DND-41 (cell line): ENCODE data around the gene PHLDB2.

Source experiments
- ATAC-seq: fragments of 200-7000 bp; cut with Tn5 transposase; 3 replicates; pipeline ENCODE4 v1.9.1; 2021; ENCODE audit warnings: low read depth; ENCODE audit not compliant: insufficient read depth
- DNase-seq: peaks from one replicate; pipeline ENCODE4 v3.0.0-alpha.2; 2020
- H2AFZ ChIP-seq: 2 replicates; pipeline ENCODE4 v1.6.0; 2012; ENCODE audit warnings: low read depth, low read length
- H3K27ac ChIP-seq: 2 replicates; pipeline ENCODE4 v1.5.1; 2012; ENCODE audit warnings: low read length, inconsistent platforms
- H3K27me3 ChIP-seq: fragments of 200-600 bp; sonication (generic); 2 replicates; pipeline ENCODE4 v1.6.0; 2012; ENCODE audit warnings: low read length, mild to moderate bottlenecking, inconsistent platforms; ENCODE audit not compliant: insufficient read depth, poor library complexity
- H3K36me3 ChIP-seq: 2 replicates; pipeline ENCODE4 v1.5.1; 2012; ENCODE audit warnings: low read length, inconsistent platforms; ENCODE audit not compliant: insufficient read depth
- H3K4me1 ChIP-seq: 2 replicates; pipeline ENCODE4 v1.5.1; 2012; ENCODE audit warnings: mild to moderate bottlenecking, low read length; ENCODE audit not compliant: insufficient read depth
- H3K4me2 ChIP-seq: 2 replicates; pipeline ENCODE4 v1.6.0; 2012; ENCODE audit warnings: mild to moderate bottlenecking, moderate library complexity, low read length, inconsistent platforms; ENCODE audit not compliant: insufficient read depth
- H3K4me3 ChIP-seq, 2 experiments: fragments of 200-600 bp in 1 of 2; shearing (Covaris generic) in 1 of 2; 2 replicates each; pipeline ENCODE4 v1.5.1; 2012 to 2016; ENCODE audit warnings: inconsistent platforms in 2 of 2, low read length in 2 of 2, mild to moderate bottlenecking in 2 of 2, low read depth in 1 of 2, moderate library complexity in 1 of 2
- H3K79me2 ChIP-seq: 2 replicates; pipeline ENCODE4 v1.6.0; 2012; ENCODE audit warnings: low read length, inconsistent platforms; ENCODE audit not compliant: insufficient read depth
- H3K9ac ChIP-seq: 2 replicates; pipeline ENCODE4 v1.6.0; 2012; ENCODE audit warnings: low read depth, mild to moderate bottlenecking, inconsistent platforms, low read length, moderate library complexity
- H3K9me3 ChIP-seq: 2 replicates; pipeline ENCODE4 v1.5.1; 2012; ENCODE audit warnings: low read length, moderate library complexity, mild to moderate bottlenecking, inconsistent platforms; ENCODE audit not compliant: insufficient read depth, severe bottlenecking
- H4K20me1 ChIP-seq: 2 replicates; pipeline ENCODE4 v1.6.0; 2012; ENCODE audit warnings: low read length; ENCODE audit not compliant: insufficient read depth
- EZH2 ChIP-seq: IDR thresholded peaks from 3 replicates; pipeline ENCODE4 v1.6.1; 2012; ENCODE audit warnings: borderline replicate concordance, low read depth, mild to moderate bottlenecking, moderate library complexity, low read length, inconsistent platforms; ENCODE audit not compliant: severe bottlenecking
- TF ChIP-seq, protein P1 (sequence below): IDR thresholded peaks from 2 replicates; pipeline ENCODE4 v1.5.1; 2012; ENCODE audit warnings: borderline replicate concordance, low read length, moderate library complexity, mild to moderate bottlenecking; ENCODE audit not compliant: poor library complexity, severe bottlenecking; ENCODE audit errors: extremely low read depth

The PHLDB2 gene

DNA sequence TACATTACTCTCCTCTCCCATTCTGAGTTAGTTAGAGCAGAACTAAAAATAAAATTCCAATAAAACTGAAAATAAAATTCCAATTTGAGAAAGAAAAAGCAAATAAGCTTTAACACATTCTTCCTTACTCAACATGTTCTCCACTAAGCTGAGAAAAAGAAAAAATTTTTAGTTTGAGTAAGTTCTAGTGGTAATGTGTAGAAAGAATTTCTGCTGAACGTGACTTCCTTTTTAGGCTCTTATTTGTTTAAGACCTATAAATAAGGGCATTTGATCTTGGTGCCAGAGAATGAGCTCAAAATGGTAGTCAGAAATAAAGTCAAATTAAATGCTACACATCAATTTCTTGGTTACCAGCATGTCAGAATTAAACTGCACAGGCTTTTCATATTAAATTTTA, 62.1 kb downstream of the PHLDB2 start:
- Histone ChIP-seq H3K27ac (no peak overlapping the region), H3K27me3 (no peaks in the 10 kb centered on the region), H3K36me3 (no peaks in the 10 kb centered on the region), H3K9ac (no peak overlapping the region), H2AFZ (no peak overlapping the region), H4K20me1 (no peaks in the 10 kb centered on the region), H3K4me3 (no peak overlapping the region), H3K9me3 (no peaks in the 10 kb centered on the region), H3K4me2 (no peak overlapping the region), H3K79me2 (no peaks in the 10 kb centered on the region), H3K4me1 (no peaks in the 10 kb centered on the region)
- TF ChIP-seq, protein P1, sequence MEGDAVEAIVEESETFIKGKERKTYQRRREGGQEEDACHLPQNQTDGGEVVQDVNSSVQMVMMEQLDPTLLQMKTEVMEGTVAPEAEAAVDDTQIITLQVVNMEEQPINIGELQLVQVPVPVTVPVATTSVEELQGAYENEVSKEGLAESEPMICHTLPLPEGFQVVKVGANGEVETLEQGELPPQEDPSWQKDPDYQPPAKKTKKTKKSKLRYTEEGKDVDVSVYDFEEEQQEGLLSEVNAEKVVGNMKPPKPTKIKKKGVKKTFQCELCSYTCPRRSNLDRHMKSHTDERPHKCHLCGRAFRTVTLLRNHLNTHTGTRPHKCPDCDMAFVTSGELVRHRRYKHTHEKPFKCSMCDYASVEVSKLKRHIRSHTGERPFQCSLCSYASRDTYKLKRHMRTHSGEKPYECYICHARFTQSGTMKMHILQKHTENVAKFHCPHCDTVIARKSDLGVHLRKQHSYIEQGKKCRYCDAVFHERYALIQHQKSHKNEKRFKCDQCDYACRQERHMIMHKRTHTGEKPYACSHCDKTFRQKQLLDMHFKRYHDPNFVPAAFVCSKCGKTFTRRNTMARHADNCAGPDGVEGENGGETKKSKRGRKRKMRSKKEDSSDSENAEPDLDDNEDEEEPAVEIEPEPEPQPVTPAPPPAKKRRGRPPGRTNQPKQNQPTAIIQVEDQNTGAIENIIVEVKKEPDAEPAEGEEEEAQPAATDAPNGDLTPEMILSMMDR: no peak
- TF ChIP-seq EZH2: no peak
- DNase-seq: no peak
- no peak for ATAC-seq

DNA sequence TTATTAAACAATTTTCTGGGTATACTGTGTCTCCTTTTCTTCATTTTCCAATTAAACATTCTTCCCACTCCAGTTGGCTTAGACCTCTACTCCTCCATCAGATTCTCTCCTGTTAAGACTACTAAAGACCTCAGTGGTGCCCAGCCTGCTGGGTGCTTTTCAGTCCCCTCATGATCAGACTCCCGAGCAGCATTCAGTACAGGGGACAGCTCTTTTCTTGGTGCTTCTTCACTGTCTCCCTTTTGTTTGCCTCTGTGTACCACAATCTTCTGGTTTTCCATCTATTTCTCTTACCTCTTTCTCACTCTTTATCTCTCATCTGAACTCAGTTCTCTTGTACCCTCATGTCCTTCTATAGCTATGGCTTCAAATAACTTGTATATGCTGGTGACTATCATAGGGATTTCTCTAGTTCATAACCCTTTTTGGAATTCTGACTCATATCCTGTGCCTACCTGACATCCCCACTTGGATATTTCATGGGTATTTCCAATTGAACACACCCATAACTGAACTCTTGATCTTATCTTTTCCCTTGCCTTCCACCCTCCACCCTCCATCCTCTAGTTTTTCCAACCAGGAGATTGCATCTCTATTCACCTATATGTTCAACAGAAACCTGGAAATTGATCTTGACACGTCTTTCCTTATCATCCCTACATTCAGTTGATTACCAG, 64.2 kb downstream of the PHLDB2 start:
- H3K4me3 ChIP-seq: no peak overlapping the region
- no peaks in the 10 kb centered on the region for H3K9me3 ChIP-seq
- H4K20me1 ChIP-seq: no peaks in the 10 kb centered on the region
- no peak for TF ChIP-seq EZH2
- TF ChIP-seq, protein P1: no peak
- no peak overlapping the region for H3K9ac ChIP-seq
- ATAC-seq (no peak), DNase-seq (no peak)
- no peaks in the 10 kb centered on the region for H3K27me3 ChIP-seq
- H3K4me1 ChIP-seq: no peaks in the 10 kb centered on the region
- H3K27ac ChIP-seq: no peak overlapping the region
- H3K4me2 ChIP-seq: no peak overlapping the region
- H3K36me3 ChIP-seq: no peaks in the 10 kb centered on the region
- no peak overlapping the region for H2AFZ ChIP-seq
- H3K79me2 ChIP-seq: no peaks in the 10 kb centered on the region

DNA sequence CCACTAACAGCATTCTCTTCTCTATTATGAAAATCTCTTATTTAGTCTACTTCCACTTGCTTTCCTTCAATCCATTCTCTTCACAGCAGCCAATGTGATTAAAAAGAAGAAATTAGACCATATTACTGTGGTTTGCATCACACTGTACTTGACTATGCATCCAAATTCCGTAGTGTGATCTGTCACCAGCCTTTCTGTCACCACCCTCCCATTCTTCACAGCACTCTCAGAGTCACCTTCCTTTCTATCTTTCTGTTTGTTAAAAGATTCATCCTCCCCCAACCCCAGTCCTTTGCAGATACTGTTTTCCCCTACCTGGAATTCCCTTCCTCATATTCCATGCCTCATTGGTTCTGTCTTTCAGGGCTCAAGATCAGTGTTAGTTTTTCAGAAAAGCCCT, 64.7 kb downstream of the PHLDB2 start:
- Histone ChIP-seq H3K4me1 (no peaks in the 10 kb centered on the region), H4K20me1 (no peaks in the 10 kb centered on the region), H3K79me2 (no peaks in the 10 kb centered on the region), H3K4me2 (no peak overlapping the region), H3K9me3 (no peaks in the 10 kb centered on the region), H3K4me3 (no peak overlapping the region), H3K36me3 (no peaks in the 10 kb centered on the region), H3K27ac (no peak overlapping the region), H3K27me3 (no peaks in the 10 kb centered on the region), H2AFZ (no peak overlapping the region), H3K9ac (no peak overlapping the region)
- ATAC-seq (no peak), DNase-seq (no peak)
- no peak for TF ChIP-seq EZH2
- TF ChIP-seq, protein P1: no peak

DNA sequence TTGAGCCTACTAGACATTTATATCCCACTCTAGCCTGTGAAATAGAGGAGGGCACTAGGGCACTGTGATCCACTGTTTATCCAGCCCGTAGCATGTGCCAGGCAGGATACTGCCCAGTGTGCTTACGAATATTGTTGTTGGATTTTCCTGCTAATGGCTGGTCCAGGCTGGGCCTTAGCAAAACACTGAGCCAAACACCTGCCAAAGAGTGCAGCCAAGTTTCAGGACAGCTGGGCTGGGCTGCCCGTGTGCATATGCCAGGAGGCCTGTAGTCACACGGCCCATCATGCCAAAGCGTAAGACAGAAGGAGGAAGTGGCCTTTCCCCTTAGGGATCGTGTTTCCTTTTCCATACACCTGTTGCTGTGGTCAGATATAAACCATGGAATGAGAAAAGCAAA, 65.2 kb downstream of the PHLDB2 start:
- no peaks in the 10 kb centered on the region for H3K9me3 ChIP-seq
- H4K20me1 ChIP-seq: no peaks in the 10 kb centered on the region
- no peak overlapping the region for H2AFZ ChIP-seq
- no peaks in the 10 kb centered on the region for H3K79me2 ChIP-seq
- TF ChIP-seq, protein P1: no peak
- TF ChIP-seq EZH2: no peak
- ATAC-seq (no peak), DNase-seq (no peak)
- H3K4me2 ChIP-seq: no peak overlapping the region
- H3K36me3 ChIP-seq: no peaks in the 10 kb centered on the region
- no peak overlapping the region for H3K9ac ChIP-seq
- H3K27ac ChIP-seq: no peak overlapping the region
- H3K4me3 ChIP-seq: no peak overlapping the region
- no peaks in the 10 kb centered on the region for H3K4me1 ChIP-seq
- H3K27me3 ChIP-seq: no peaks in the 10 kb centered on the region
